Skeletal muscle satellite cell (primary cell): ENCODE results near the gene FGD2.

Experiments used
- H3K27me3 ChIP-seq: 2 replicates; pipeline ENCODE4 v1.7.0; 2013; ENCODE audit warnings: low read length; ENCODE audit not compliant: control insufficient read depth, insufficient read depth
- H3K36me3 ChIP-seq: 2 replicates; pipeline ENCODE4 v1.7.0; 2013; ENCODE audit warnings: mild to moderate bottlenecking, control low read depth, low read length; ENCODE audit not compliant: insufficient read depth
- H3K4me1 ChIP-seq: 2 replicates; pipeline ENCODE4 v1.7.0; 2013; ENCODE audit warnings: low read length; ENCODE audit not compliant: control insufficient read depth, insufficient read depth
- H3K4me2 ChIP-seq: 2 replicates; pipeline ENCODE4 v1.7.0; 2013; ENCODE audit warnings: mild to moderate bottlenecking, low read length
- H3K4me3 ChIP-seq: 2 replicates; pipeline ENCODE4 v1.7.0; 2013; ENCODE audit warnings: low read length
- H3K9ac ChIP-seq: 2 replicates; pipeline ENCODE4 v1.7.0; 2013; ENCODE audit warnings: mild to moderate bottlenecking, low read depth, low read length, moderate library complexity
- H3K9me3 ChIP-seq: replicated peaks from 2 replicates; pipeline ENCODE4 v1.7.0; 2013; ENCODE audit warnings: mild to moderate bottlenecking, control low read depth, low read length

Gene FGD2

DNA sequence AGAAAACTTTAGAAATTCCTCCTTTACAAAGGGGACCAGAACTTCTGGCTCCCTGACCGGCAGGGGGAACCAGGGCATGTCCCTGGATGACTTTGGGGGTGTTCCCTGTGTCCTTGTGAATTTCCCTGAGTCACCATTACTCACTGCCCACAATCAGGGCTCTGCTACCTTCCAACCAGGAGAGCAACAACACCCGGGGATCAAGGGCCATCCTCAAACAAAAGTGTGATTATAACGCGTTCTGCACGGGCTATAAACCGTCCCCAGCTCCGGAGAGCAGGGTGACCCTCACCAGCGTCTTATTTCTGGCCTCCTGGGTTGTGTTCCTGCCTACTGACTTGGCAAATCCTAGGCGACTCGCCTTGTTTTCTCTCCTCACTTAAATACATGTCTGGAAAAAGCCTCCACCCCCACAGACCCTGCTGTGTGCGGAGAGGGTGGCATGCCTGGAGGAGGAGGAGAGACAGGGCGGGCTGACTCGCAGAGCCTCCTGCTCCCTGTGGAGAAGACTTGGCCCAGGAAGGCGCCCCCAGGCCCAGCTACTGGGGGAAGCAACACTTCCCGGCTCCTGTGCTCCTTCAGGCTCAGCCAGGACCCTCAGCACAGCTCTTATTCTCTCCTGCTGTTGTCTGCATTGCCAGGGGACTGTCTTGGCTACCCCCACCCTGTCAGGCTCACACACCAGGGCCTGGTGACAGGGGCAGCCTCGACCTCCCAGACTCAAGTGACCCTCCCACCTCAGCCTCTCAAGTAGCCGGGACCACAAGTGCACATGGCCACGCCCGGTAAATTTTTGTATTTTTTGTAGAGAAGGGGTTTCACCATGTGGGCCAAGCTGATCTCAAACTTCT lies 54.1 kb downstream of the FGD2 start:
- H3K4me1 ChIP-seq, result peaks cover 29% of the 10 kb centered on the region
- no peaks in the 10 kb centered on the region for H3K9me3 ChIP-seq
- no peaks in the 10 kb centered on the region for H3K27me3 ChIP-seq
- H3K36me3 ChIP-seq, result no peaks in the 10 kb centered on the region
- H3K9ac ChIP-seq, result peak overlapping the region; percentile 76
- peak overlapping the region; percentile 80 for H3K4me2 ChIP-seq
- peak overlapping the region; percentile 53 for H3K4me3 ChIP-seq

DNA sequence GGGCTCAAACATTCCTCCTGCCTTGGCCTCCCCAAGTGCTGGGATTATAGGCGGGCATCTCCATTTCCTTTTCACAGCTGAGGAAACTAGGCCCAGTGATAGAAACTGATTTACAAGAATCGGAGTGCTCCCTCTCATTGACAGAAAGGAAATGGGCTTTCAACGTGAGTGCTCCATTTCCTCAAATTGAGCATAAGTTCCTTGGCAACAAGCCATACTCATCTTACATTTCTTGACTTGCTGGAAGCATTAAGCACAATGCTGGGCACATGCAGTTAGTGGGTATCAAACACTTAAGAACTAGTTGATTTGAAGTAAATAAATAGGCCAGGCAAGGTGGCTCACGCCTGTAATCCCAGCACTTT lies 54.7 kb downstream of the FGD2 start:
- Histone ChIP-seq H3K4me3 (no peak overlapping the region), H3K9ac (peak overlapping the region; percentile 76), H3K4me1 (peaks cover 29% of the 10 kb centered on the region), H3K27me3 (no peaks in the 10 kb centered on the region), H3K4me2 (peak overlapping the region; percentile 80), H3K36me3 (no peaks in the 10 kb centered on the region), H3K9me3 (no peaks in the 10 kb centered on the region)

- Histone ChIP-seq H3K4me3 (no peak overlapping the region), H3K4me1 (peaks cover 29% of the 10 kb centered on the region), H3K36me3 (no peaks in the 10 kb centered on the region), H3K4me2 (no peak overlapping the region), H3K9ac (no peak overlapping the region), H3K9me3 (no peaks in the 10 kb centered on the region), H3K27me3 (no peaks in the 10 kb centered on the region)
Measured at GRCh38 chr6:37061157-37061804, 55.8 kb downstream of the FGD2 start.

DNA sequence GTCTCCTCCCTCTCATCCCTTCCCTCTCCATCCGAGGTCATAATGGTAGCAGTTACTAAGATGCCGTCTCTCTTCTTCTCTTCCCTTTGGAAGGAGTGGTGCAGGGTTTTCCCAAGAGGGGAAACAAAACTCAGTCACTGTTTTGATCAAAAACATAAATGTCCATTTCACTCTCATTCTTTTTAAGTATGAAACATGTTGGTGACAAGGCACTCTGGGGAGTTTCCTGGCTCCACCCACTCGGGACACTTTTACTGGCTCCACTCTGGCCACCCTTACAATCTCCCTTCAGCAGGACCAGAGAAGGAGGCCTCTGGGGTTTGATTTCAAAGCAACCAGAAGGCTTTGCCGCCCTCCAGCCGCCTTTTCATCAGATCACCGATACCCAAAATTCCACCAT lies 57.0 kb downstream of the FGD2 start:
- H3K36me3 ChIP-seq, result no peaks in the 10 kb centered on the region
- H3K4me3 ChIP-seq, result no peak overlapping the region
- H3K27me3 ChIP-seq, result no peaks in the 10 kb centered on the region
- H3K4me1 ChIP-seq, result peaks cover 22% of the 10 kb centered on the region
- H3K4me2 ChIP-seq, result no peak overlapping the region
- no peaks in the 10 kb centered on the region for H3K9me3 ChIP-seq
- no peak overlapping the region for H3K9ac ChIP-seq

DNA sequence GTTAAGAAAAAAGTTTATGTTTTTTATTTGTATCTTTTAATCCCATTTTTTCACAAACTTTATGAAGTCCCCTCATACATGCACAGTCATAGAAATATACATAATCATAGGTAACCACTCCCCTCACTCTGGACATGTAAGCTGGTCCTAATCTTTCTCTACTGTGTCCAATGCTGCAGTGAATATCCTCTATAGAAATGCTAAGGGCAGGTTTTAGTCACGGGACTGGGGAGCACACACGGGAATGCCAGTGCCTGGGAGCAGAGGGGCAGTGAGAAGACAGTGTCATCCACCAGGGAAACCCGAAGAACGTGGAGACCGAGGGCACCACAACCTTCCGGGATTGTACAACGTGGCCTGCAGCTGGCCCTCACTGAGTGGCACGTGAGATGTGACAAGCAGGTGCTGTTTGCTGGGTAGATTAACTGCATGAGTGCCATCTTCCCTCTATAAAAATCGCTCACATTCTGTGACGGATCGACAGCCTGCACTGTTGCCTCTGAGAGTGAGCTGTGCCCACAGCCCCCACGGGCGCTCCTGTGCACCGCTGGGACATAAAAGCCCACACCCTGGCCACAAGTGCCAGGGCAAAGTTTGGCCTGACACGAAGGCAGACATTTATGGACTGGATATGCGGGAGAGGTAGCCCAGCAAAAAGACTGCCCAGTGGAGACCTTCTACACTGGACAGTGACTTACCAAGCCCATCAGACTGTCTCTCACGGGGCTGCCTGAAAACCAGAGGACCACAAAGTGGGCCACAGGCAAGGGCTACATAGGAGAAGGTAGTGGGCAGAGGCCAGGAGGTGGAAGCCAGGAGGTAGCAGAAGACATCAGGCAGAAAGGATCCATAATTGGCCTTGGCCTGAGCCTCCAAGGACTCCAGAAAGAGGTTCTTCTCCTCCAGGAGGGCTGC lies 63.2 kb downstream of the FGD2 start:
- no peaks in the 10 kb centered on the region for H3K36me3 ChIP-seq
- H3K27me3 ChIP-seq, result no peaks in the 10 kb centered on the region
- no peak overlapping the region for H3K4me3 ChIP-seq
- no peak overlapping the region for H3K9ac ChIP-seq
- H3K9me3 ChIP-seq, result no peaks in the 10 kb centered on the region
- no peak overlapping the region for H3K4me2 ChIP-seq
- H3K4me1 ChIP-seq, result no peaks in the 10 kb centered on the region

DNA sequence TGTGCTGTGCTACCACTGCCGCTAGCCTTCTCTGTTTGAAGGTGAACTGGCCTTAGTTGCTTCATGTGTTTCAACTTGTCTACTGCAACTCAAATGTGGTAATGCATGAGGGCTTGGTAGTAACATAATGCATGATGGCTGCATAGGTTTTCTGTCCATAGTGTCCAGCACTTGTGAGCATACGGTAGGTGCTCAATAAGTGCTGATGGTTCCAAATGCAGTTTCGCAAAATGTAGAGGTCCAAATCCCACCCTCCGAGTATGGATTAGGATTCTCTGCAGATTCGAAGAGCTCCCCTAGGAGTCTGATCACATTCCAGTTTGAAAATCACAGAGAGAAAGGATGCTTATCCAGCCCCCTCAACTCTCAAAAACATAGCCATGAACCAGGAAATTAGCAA lies 64.2 kb downstream of the FGD2 start:
- peaks cover 3% of the 10 kb centered on the region for H3K9me3 ChIP-seq
- no peaks in the 10 kb centered on the region for H3K27me3 ChIP-seq
- H3K36me3 ChIP-seq, result no peaks in the 10 kb centered on the region
- no peaks in the 10 kb centered on the region for H3K4me1 ChIP-seq
- H3K4me3 ChIP-seq, result no peak overlapping the region
- no peak overlapping the region for H3K9ac ChIP-seq
- H3K4me2 ChIP-seq, result no peak overlapping the region

DNA sequence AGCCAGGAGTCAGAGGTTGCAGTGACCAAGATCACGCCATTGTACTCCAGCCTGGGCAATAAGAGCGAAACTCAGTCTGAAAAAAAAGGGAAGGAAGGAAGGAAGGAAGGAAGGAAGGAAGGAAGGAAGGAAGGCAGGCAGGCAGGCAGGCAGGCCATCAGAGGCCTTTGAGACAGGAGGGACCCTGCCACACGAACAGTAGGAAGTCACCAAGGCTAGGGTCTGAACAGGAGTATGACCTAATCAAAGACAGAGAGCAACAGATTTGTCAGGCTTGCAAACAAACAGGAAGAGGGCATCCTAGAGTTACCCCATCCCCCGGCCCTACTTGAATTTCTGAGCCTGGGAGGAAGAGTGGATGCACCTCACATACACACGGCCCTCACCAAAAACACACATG lies 67.1 kb downstream of the FGD2 start:
- Histone ChIP-seq H3K36me3 (no peaks in the 10 kb centered on the region), H3K9ac (no peak overlapping the region), H3K27me3 (peaks cover 3% of the 10 kb centered on the region), H3K4me3 (no peak overlapping the region), H3K9me3 (peaks cover 3% of the 10 kb centered on the region), H3K4me2 (no peak overlapping the region), H3K4me1 (peaks cover 2% of the 10 kb centered on the region)

GRCh38 chr6:37074053-37074827 lies 68.8 kb downstream of the FGD2 start:
- peaks cover 3% of the 10 kb centered on the region for H3K9me3 ChIP-seq
- peaks cover 10% of the 10 kb centered on the region for H3K4me1 ChIP-seq
- no peak overlapping the region for H3K4me3 ChIP-seq
- H3K4me2 ChIP-seq, result no peak overlapping the region
- H3K27me3 ChIP-seq, result peaks cover 3% of the 10 kb centered on the region
- no peak overlapping the region for H3K9ac ChIP-seq
- no peaks in the 10 kb centered on the region for H3K36me3 ChIP-seq

- Histone ChIP-seq H3K36me3 (no peaks in the 10 kb centered on the region), H3K9ac (no peak overlapping the region), H3K27me3 (peaks cover 3% of the 10 kb centered on the region), H3K4me2 (peak overlapping the region; percentile 68), H3K4me1 (peaks cover 10% of the 10 kb centered on the region), H3K4me3 (peak overlapping the region; percentile 4), H3K9me3 (peaks cover 3% of the 10 kb centered on the region)
Measured at GRCh38 chr6:37077191-37077904, 71.9 kb downstream of the FGD2 start.

DNA sequence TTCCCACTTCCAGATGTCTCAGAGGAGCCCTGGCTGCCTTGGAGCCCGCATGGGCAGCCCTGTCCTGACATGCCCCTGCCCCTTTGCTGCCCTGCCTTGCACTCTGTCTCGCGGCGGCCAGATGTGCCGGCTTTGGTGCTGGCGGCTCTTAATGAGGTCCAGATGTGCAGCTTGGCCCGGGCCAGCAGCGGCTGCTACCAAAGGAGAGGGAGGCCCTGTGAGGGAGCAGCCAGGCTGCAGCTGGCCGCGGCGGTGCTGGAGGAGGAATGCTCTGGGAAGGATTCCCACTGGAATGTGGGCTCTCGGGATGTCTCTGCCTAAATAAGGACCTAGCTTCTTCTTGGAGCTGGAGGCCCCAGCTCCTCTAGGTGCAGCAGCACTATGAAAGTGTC lies 72.4 kb downstream of the FGD2 start:
- H3K27me3 ChIP-seq, result peaks cover 6% of the 10 kb centered on the region
- no peaks in the 10 kb centered on the region for H3K36me3 ChIP-seq
- H3K9me3 ChIP-seq, result peaks cover 3% of the 10 kb centered on the region
- peaks cover 10% of the 10 kb centered on the region for H3K4me1 ChIP-seq
- H3K4me3 ChIP-seq, result peak overlapping the region; percentile 4
- no peak overlapping the region for H3K9ac ChIP-seq
- H3K4me2 ChIP-seq, result peak overlapping the region; percentile 68
